GM18526 (cell line): Measurements from ENCODE around the gene C1QTNF5.

Experiments
- POLR2A ChIP-seq: IDR thresholded peaks from 3 replicates; pipeline ENCODE4 v1.6.1; 2011; ENCODE audit not compliant: insufficient read length; ENCODE audit errors: extremely low read depth

Gene C1QTNF5

DNA sequence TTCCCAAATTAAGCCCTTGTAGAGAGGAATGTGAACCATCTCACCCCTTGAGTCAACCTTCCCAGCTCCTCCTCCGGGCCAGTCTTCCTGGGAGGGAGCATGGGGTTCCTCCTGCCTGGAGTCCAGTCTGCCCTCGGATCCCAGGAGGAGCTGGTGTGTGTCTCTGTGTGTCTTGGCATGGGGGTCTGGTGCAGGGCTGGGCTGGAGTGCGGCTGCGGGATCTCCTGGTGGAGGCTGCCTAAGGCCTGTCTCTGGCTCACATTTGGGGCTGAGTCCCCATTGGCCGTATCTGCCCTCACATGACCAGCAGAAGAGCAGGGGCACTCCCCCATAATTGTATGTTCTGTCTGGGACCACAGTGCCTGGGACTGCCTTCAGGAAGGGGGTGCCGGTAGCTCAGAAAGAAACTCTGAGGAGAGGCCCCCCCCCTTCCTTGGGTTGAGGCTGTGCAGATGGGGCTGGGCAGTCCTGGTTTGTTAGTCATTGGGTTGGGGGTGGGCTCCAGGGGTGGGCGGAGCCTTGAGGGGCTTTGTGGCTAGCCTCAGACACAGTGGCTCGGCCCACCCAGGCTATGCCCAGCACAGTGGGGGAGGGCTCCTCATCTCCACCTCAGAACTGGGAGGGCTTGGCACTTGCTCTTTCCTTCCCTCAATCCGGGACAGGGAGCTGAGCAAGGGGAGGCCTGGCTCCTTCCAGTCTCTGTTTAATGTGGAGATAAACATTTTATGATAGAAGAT lies 2.9 kb downstream of the C1QTNF5 start:
- TF ChIP-seq POLR2A, result no peak

DNA sequence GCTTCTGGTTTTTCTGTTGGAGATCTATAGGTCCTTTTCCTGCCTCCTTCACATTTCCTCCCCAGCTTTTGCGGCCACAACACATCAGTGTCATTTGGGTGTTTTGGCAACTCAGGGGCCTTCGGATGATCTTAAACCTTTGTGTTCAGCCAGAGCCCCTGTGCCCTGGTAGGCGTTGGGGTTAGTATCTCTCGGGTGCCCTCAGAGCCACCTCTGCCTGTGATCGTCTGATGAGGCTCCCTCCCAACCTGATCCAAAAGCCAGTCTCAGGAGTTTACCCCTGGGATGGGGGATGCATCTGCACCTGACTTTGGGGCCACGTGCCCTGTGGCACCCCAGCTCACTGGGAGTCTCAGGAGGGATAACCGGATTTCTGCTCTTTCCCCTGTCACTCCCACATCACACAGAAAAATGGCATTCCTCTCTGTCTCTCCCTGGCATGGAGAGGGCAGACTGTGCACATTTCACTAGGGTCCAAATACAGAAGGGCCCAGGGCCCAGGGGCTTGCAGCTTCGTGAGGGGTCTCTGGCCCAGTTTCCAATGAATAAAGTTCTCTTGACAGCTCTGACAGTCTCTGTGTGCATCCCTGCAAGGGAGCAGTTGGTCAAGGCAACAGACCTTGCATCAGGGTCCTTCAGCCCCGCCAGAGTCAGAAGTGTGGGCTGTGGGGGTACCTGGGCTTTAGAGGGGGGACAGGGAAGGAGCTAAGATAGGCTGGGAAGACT lies 3.8 kb downstream of the C1QTNF5 start:
- no peak for TF ChIP-seq POLR2A

DNA sequence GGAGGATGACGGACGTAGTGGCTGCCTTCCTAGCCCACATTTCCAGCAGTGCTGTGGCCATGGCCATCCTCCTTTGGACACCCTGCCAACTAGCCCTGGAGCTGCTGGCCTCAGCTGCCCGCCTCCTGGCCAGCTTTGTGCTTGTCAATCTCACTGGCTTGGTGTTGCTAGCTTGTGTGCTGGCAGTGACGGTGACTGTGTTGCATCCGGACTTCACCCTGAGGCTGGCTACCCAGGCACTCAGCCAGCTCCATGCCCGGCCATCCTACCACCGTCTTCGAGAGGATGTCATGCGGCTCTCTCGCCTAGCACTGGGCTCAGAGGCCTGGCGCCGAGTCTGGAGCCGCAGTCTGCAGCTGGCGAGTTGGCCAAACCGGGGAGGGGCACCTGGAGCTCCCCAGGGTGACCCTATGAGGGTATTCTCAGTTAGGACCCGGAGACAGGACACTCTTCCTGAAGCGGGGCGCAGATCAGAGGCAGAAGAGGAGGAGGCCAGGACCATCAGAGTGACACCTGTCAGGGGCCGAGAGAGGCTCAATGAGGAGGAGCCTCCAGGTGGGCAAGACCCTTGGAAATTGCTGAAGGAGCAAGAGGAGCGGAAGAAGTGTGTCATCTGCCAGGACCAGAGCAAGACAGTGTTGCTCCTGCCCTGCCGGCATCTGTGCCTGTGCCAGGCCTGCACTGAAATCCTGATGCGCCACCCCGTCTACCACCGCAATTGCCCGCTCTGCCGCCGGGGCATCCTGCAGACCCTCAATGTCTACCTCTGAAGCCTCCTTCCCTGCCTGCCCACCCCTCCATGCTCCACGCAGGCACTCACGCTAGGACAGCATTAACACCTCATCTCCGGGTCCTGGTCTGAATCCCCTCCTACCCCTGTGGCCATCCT lies 4.8 kb downstream of the C1QTNF5 start:
- TF ChIP-seq POLR2A, result no peak

DNA sequence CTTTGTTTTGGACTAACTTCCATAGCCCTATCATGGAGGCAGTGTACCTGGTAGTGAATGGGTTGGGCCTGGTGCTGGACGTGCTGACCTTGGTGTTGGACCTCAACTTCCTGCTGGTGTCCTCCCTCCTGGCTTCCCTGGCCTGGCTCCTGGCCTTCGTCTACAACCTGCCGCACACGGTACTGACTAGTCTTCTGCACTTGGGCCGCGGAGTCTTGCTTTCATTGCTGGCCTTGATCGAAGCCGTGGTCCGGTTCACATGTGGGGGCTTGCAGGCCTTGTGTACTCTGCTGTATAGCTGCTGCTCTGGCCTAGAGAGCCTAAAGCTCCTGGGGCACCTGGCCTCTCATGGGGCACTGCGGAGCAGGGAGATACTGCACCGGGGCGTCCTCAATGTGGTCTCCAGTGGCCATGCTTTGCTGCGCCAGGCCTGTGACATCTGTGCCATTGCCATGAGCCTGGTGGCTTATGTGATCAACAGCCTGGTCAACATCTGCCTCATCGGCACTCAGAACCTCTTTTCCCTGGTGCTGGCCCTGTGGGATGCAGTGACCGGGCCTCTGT lies 5.5 kb downstream of the C1QTNF5 start:
- no peak for TF ChIP-seq POLR2A

DNA sequence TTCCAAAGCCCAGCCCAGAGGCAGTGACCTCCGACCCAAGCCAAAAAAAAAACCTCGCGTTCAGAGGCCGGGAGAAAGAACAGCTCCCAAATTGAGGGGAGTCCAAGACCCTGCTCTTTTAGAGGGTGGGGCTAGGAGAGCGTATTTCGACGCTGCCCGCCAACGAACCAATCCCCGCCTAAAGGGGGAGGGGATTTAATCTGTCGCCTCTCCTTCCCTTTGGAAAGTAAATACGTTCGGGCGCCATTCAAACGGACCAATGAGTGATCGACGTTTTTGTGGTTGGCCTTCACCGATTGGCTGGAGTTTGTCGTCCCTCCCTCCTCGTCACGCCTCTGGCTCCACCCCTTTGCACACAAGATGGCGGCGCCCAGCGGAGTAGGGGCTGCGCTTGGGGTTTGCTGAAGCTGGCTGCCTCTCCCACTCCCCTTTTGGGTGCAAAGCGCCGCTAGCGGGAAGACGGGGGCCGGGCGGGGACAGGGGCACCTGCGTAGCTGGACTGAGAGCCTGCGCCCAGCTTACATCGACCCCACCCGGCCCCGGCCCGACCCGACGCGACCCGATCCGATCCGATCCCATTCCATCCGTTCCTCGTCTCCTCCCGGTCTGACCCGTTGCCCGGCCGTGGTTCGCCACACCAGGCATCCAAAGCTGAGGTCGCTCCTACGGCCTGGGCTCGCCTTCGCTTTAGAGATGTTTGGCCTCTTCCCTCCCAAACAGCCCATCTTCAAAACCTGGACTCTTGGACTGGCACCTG lies 6.3 kb downstream of the C1QTNF5 start, which contains the start of gene RNF26:
RNF26 (plus strand) TSS at position 354 of the 757 bp plus-strand sequence. CDS start 596 bp downstream, outside the sequence.
- peak; percentile 56 for TF ChIP-seq POLR2A

DNA sequence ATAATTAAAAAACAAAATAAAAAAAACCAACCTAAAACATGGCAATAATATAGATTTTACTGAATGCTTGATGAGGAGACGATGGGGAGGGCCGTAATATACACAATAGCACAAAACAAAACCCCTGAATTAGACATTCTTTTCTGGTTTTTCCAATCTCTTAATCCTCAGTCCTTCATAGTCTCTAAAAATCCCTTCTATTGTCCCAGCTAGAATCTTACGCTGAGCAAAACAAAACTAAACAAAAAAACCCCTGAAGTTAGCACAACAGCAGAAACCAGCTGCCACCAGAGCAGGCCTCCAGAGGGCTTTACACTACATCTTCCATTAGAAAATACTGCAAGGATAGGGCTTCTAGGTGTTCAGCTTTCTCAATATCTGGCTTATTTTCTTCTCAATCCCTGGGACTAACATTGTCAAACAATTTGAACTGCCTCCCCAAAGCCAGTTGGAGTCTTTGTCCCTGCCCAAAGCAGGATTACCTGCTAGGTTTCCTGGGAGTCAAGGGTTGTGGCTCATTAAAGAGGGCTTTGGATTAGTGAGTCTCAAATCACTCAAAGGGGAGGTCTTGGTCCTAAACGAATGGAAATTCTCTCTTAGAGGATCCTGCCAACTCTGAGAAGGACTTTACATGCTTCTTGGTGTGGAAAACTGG lies 8.4 kb downstream of the C1QTNF5 start:
- TF ChIP-seq POLR2A, result no peak

DNA sequence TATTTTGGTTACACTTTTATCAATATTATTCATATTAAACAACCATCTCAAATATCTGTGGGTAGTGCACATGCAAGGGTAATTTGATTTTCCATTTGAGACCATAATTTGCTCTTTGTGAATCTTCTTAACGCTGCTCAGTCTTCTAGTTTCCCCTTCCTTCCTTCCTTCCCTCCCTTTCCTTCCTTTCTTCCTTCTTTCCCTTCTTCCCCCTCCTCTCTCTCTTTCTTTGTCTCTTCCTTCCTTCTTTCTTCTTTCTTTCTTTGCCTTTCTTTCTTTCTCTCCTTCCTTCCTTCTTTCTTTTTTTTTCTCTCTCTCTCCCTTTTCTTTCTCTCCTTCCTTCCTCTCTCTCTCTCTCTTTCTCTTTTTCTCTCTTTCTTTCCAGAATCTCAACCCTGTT lies 10.4 kb downstream of the C1QTNF5 start:
- no peak for TF ChIP-seq POLR2A

DNA sequence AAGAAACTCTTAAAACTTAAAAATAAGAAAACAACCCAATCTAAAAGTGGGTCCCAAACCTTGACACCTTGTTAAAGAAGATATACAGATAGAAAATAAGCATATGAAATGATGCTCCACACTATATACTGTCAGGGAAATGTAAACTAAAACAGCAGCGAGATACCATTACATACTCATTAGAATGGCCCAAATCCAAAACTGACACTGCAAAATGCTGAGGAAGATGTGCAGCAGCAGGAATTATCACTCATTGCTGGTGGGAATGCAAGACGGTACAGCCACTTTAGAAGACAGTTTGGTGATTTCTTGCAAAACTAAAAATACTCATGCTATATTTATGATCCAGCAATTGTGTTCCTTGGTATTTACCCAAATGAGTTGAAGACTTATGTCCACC lies 11.4 kb downstream of the C1QTNF5 start:
- no peak for TF ChIP-seq POLR2A

DNA sequence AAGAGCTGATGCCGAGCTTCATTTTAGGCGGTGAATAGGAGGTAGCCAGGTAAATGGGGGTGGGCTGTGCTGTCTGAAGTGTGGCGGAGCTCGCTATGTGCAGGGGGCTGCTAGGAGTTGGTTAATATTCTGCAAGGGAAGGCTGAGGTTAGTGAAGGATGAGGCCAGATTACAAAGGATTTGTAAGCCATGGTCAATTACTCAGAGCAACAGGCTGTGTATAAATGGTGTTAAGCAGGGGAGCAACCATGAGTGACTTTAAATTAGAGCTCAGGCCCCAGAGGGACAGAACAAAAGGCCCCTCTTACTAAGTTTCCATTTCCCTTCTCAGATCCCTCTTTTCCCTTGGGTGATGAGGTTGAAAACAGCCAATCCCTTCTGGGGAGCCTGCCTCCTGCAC lies 16.5 kb downstream of the C1QTNF5 start:
- no peak for TF ChIP-seq POLR2A

DNA sequence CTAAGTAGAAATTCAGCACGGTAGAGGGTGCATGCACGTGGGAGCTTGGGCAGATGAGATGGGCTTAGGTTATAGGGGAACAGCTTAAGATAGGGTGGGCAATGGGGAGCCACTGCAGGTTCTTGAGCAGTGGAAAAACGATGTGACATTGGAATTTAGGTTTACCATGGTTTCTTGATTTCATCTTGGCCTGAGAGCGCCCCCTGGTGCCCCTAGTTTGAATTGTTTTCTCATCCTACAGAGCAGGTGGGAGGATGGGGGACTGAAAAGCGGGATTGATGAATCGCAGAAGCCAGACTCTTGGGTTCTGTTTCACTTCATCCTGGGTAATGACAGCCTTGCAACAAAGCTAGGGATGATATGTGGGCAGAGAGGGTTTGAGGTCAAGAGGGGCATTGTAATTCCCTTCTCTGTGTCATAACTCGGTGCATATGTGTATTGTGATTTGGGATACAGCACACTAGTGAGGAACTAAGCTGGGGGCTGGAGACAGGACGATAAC lies 17.1 kb downstream of the C1QTNF5 start:
- TF ChIP-seq POLR2A, result no peak

DNA sequence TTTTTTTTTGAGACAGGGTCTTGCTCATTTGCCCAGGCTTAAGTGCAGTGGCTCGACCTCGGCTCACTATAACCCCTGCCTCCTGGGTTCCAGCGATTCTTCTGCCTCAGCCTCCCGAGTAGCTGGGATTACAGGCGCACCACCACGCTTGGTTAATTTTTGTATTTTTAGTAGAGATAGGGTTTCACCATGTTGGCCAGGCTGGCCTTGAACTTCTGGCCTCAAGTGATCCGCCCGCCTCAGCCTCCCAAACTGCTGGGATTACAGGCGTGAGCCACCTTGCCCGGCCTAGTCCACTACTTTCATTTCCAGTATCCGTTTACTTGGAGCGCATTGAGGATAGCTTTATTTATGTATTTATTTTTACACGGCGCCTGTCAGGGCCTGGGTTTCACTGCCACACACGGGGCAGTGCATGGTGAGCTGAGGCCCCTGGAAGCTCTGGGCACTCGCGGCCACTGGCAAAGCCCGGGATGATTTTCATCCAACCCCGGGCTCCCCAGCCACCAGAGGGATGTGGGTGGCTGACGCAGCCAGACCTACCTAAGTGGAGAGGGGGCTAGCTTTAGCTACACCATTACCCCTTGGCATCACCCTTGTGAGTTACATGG lies 17.7 kb downstream of the C1QTNF5 start:
- TF ChIP-seq POLR2A, result no peak

DNA sequence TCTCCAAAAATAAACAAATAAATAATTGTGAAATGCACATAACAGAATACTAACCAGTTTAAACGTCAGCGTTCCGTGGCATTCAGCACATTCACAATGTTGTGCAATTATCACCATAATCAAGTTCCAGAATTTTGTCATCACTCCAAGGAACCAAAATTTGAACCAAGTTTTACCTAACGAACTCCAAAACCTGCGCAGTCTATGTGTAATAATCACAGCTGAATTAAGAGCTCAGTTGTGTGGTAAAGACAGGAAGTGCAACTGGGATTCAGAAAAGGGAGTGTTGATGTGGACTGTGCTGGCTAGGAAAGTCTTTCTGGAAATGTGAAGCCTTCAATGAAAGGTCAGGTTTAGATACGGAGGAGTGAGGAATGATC lies 18.3 kb downstream of the C1QTNF5 start:
- no peak for TF ChIP-seq POLR2A

DNA sequence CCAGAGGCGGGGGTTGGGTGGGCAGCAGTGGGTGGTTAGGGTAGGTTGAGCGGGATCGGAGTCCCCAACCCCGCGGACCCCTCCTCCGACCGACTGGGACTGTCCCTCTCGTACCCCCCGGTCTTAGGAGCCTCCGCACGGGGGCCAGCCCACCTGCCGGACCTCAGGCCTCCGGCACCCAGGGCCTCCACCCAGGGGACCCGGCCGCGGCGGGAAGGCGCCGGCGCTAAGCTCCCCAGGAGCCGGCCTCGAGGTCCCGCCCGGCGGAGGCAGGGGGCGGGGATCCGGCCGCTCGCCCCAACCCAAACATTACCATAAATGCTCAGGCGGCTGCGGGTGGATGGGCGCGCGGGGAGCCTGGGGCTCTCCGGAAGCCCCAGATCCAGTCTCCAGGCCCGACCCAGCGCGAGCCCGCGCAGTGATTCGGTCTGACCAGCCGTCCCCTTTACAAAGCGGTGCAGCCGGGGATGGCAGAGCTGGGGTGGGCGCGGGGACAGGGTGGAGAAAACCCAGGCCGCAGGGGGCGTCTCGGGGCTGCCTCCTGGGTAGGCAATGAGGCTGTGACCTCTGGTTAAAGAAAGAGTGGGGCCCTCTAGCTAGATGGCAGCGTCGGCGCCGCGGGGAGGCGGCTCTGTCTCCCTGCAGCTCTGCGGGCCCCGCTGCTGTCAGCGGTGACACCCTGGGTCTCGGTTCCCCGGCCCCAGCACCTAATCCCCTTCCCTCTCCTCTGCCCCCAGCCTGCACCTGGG lies 19.7 kb downstream of the C1QTNF5 start:
- peak; percentile 44 for TF ChIP-seq POLR2A
